ENCODE results near the gene AUTS2.

Gene AUTS2

DNA sequence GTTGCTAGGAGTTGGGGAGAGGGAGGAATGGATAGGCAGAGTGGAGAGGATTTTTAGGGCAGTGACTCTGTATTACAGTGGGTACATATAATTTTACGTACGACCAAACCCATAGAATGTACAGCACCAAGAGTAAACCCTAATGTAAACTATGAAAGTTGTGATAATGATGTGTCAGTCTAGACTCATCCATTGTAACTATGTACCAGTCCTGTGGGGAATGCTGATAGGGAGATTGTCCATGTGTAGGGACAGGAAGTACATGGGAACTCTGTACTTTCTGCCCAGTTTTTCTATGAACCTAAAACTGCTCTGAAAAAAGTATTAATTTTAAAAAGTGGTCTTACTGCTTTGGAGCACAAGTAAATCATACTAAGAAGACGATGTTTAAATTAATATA is 441.8 kb downstream of the AUTS2 start:
- DNase-seq, result no peak

DNA sequence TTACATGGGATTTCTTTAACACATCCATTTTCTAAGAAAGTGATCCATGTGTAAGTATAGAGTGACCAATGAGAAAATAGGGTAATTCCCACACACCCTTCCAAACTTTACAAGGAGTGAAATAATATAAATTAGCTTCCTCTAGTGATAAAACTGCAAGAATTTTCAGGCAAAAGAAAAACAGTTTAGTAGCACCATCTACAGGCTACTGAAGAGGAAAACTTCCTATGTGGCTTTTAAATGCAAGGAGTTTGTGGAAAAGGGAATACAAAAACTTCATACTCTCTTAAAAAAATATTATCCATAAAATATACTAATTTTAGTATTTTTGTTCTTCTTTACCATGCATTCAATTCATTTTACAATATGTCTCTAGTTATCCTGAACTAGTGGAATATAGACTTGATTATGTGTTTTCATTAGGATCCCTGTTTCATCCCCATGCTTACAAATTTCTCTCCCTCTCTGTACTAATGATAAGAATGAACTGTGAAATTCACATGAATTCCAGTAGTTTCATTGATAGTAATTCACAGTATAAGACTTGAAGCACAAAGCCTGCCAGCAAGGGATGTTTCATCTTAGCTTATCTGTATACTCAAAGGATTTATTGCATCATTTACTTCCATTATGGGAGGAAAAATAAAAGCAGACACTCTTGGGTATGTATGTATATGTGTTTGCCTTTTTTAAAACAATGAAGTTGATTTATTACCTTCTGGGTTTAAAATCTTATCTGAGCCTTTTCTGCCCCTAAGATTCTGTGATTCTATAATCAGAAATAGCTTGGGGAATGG is 442.9 kb downstream of the AUTS2 start:
- no peak for DNase-seq

DNA sequence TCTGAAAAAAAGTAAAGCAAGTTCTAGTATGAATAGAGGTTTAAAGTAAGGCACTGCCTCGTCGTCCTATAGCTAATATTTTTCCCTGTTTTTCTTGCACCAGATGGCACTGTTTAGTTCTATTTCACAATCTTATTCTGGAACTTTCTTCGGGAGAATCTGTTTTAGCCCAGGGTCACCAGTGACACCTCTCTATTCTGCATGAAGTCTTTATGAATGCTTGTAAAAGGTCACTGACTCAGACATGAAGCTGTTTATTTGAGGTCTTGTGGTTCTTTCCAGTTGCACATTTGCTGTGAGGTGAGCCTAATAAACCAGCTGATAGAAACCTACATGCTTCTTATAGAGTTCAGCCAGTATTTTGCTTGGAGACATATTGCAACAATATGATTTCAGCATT is 444.3 kb downstream of the AUTS2 start:
- no peak for DNase-seq

GRCh38 chr7:70043015-70043538 is 444.8 kb downstream of the AUTS2 start:
- no peak for DNase-seq

DNA sequence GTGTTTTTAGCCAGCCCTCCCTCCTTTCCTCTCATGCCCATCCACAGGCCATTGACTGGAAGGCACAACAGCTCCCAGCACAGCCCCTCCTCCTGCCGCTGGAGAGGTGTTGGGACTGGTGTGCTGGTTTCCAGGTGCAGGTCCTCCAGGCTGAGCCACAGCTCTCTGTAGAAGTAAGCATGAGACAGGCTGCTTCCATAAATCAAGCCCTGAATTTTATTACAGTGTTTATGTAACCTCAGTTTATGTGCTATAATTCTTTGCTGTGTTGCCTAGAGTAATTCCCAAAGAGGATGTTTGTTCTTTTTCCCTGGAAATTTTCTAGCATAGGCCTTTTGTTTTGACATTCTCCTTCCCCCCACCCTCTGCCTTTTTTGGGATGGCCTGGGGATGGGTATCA is 445.8 kb downstream of the AUTS2 start:
- DNase-seq, result no peak

DNA sequence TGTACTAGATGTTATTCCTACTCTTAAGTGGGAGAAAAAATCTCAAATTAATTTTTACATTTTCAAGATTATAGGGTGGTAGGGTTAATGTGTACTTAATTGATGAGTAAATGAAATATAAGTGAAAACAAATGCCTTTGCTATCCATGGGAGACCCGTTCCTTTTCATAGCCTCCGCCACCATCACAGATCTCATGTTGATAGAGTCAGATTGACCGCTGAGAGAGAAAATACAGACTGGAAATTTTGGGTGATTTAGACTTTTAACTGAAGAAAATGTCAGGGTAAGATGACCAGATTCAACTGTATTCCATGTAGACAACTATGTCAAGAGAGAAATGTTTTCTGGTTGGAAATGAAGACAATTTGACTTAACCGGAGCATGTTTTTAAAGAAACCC is 446.2 kb downstream of the AUTS2 start:
- no peak for DNase-seq

GRCh38 chr7:70044981-70045380 is 446.7 kb downstream of the AUTS2 start:
- no peak for DNase-seq

GRCh38 chr7:70047384-70047783 is 449.1 kb downstream of the AUTS2 start:
- DNase-seq, result no peak

DNA sequence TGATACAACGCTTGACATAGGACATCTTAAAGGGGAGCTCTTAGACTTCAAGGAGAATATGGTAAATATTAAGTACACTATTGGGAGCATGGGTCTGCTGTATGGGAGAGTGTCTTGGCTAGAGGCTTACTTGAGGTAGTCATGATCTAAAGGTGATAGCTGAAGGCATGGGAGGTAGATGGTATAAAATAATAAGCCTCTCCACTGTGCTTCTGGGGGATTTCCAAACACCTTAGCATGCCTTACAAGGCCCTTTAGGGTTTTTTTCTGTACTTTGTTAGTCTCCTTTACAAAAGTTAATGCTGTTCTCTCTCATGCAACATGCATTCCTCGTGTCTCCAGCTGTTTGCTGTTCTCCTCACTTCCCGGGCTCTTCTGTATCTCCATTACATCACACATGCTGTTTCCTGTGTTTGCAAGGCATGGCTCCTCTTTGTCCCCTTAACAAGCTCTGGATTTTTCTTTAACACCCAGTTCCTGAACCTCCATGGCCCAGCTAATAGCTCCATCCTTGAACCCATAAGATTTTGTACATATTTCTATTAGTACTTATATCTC is 449.7 kb downstream of the AUTS2 start:
- DNase-seq, result no peak

- no peak for DNase-seq
Measured at GRCh38 chr7:70051726-70052125, 453.5 kb downstream of the AUTS2 start.

DNA sequence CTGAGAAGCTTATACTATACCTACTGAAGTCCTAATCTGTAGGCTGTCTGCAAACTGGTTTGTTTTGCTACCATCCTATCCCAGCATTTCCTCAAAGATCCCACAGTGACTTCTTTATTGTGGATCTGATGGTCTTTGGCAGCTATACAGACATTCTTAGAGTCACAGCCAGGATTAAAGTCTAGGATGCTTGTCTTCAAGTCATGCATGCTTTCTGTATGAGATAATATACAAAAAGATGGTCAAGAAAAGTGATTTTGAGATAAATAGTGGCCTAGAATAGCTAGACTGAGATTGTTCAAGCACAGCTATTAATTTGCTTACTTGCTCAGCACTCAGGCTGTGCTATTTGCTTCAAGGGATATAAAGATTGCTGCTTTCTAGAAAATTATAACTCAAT is 454.4 kb downstream of the AUTS2 start:
- DNase-seq, result no peak

GRCh38 chr7:70053421-70053820 is 455.1 kb downstream of the AUTS2 start:
- DNase-seq, result no peak

GRCh38 chr7:70053989-70054388 is 455.7 kb downstream of the AUTS2 start:
- DNase-seq, result no peak

DNA sequence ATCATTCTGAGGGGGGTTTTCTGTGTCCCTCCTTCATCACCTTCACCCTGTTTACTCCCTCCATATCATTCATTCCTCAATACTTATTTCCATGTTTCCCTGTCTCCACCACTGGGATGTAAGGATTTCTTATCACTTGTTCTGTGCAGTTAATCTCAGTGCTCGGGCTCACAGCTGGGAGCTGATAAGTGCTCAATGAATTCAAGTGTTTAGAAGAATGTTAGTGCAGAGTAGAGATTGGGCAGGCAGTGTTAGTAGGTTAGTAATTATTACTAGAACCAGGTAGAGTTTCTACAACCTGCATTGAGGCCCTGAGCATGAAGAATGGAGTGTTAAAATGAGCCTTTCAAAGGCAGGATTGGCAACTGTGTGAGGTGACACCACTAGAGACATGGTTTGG is 458.1 kb downstream of the AUTS2 start:
- no peak for DNase-seq

GRCh38 chr7:70060298-70061068 is 462.2 kb downstream of the AUTS2 start:
- peak in 1 of 5 experiments; percentile 69 for DNase-seq

DNA sequence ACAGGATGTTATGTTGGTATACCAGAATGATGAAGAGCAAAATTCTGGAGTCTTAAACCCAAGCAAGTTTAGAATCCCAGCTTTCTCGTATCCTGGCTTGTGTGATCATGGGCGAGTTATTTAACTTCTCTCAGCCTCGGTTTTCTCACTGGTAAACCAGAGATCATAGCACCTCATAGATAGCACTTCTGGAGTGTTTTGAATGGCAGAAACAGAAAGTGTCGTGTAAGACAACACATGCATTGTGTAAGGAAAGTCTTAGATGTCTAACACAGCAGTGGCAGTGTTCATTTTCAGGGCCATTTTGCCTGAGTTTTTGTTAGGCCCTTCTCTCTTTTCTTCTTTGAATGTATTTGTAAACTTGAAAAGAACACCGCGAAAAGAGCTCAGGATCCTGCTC is 465.1 kb downstream of the AUTS2 start:
- DNase-seq, result no peak

GRCh38 chr7:70063927-70064326 is 465.7 kb downstream of the AUTS2 start:
- no peak for DNase-seq

DNA sequence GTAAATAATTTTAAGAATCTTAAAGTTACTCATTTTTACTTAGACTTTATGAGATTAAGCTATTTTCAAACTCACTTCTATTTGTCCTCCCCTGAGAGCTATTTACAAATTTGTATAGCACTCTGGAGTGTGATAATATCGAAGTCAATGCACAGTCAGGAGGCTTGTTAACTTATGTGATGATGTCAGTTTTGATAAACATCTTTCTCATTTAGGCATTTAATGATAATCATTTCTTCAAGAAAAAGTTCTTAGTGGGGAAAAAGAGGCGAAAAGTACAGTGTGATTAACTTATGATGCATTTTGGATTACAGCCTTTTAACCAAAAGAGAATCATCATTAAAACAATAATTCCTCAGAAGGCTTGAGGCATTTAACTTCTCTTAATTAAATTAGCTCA is 468.6 kb downstream of the AUTS2 start:
- no peak for DNase-seq

DNA sequence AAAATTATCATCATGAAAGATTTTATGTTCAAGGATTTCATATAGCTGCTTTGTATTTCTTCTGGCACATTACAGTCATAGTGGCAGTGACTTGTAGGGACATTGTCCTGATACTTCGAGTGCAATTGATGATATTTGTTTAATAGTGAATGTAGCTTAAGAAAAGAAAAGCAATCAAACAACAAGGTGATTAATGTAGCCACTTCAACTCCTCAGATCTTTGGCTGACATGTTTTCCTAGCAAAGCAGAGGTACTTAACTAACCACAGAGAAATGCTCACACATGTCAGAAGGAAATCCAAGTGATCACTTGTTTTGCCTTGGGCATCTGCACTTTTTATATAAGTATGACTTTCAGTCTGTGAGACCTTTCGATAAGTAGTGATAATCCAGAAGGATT is 470.3 kb downstream of the AUTS2 start:
- no peak for DNase-seq

DNA sequence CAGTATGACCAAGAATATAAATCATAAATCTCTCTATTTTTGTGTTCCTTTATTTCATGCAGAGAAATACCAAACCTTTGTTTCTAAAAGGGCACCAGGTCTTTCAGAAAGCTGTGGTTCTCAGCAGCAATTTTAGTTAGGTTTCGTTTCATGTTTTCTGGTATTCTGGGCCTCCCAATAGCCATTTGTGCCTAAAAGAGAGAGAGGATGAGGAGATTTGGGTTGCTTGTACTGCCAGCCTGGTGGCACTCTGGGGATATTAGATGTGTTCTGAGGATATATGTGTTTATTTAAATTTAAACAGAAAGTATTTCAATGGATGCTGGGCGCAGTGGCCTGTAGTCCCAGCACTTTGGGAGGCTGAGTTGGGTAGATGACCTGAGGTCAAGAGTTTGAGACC is 471.7 kb downstream of the AUTS2 start:
- no peak for DNase-seq

DNA sequence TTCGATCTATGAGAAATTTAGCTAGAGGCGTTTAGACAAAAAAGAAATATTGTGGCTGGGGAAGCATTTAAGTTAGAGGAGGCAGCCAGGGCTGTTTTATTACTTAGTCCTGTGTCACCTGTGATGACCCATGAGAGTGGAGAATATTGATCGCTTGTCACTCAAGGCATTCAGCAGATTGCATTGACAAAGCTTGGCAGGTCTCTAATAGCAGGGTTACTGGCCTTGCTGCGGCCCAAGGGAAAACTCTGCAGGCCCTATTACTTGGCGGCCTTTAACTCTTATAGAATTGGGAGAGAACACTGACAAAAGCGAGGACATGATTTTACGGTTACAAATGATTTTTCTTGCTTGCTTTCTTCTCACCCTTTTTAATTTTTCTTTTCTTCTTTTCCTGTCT is 473.5 kb downstream of the AUTS2 start:
- no peak for DNase-seq

GRCh38 chr7:70072220-70072619 is 473.9 kb downstream of the AUTS2 start:
- no peak for DNase-seq

DNA sequence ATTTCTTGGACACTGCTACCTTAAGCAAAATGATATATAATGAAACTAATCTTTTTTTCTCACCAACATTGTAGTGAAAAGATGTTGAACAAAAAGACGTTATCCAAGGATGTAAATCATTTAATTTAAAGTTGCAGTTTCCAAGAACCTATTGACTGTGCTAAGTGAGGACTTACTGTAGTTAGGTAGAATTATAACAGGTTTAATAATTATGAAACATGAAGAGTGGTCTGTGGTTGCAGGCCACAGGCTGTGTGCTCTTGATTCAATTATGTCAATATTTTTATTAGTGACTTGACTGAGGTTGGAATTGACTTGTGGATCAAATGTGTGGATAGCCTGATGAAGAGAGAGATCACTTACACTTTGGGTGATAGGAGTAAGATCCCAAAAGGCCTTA is 478.1 kb downstream of the AUTS2 start:
- no peak for DNase-seq

DNA sequence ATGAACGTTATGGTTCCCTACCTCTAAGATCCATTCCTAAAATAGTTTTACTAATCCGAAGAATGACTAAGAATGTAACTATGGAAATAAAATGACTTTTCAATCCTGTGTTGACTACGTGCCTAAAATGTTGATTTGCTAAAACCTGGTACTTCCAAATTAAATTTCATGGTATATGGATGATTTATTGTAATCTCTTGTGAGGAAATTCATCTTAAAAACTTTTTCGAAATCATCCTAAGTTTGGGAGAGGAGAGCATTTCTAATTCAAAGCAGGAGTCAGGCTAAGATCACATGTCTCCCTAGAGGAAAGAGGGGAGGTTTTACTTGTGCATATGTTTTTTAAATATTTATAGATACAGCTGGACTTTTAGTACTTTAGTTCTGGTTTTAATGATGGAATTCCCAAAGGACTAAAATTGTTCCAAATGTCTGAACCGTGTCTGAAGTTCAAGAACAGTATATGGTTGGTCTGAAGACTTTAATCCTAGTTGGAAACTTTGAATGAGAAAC is 483.9 kb downstream of the AUTS2 start:
- no peak for DNase-seq

All from T-helper 2 cell (primary cell).